ENCODE measurements around the gene UBXN2A. TPM values are rescaled to one million over a fixed set of nuclear protein-coding genes. Genes with fewer than 3 reads are reported as not detected.

The UBXN2A gene
- total RNA-seq, 1 donor from 2014 or later, result 9.4 TPM

GRCh38 chr2:23967846-23968245 is 27.6 kb downstream of the UBXN2A start:
- CTCF ChIA-PET, result no interaction called here
- no peak for DNase-seq
- Mint-ChIP-seq H3K27ac (no peak overlapping the region), H3K36me3 (ENCODE audit: low read depth) (peaks cover 22% of the 10 kb centered on the region), H3K27me3 (no peaks in the 10 kb centered on the region), H3K4me3 (no peak overlapping the region), H3K9me3 (no peaks in the 10 kb centered on the region), H3K4me1 (no peaks in the 10 kb centered on the region)
- intact Hi-C loops (cut with micrococcal nuclease), result no loop called here
- POLR2A ChIA-PET, result no interaction called here
- ATAC-seq (ENCODE audit: low read depth), result no peak
- no peak for TF ChIP-seq CTCF (IDR thresholded peaks at IDR 0.05)

GRCh38 chr2:23976883-23977282 is 36.6 kb downstream of the UBXN2A start:
- TF ChIP-seq CTCF (IDR thresholded peaks at IDR 0.05), result no peak
- Mint-ChIP-seq H3K4me3 (no peak overlapping the region), H3K4me1 (no peaks in the 10 kb centered on the region), H3K27ac (no peak overlapping the region), H3K27me3 (no peaks in the 10 kb centered on the region), H3K9me3 (no peaks in the 10 kb centered on the region), H3K36me3 (ENCODE audit: low read depth) (peaks cover 31% of the 10 kb centered on the region)
- ChIA-PET CTCF (no interaction called here), POLR2A (no interaction called here)
- DNase-seq (no peak), ATAC-seq (ENCODE audit: low read depth) (no peak)
- intact Hi-C loops (cut with micrococcal nuclease), result no loop called here

GRCh38 chr2:23988371-23988770 is 48.1 kb downstream of the UBXN2A start:
- H3K27ac Mint-ChIP-seq, result no peak overlapping the region
- ATAC-seq (ENCODE audit: low read depth) (no peak), DNase-seq (no peak)
- no peaks in the 10 kb centered on the region for H3K9me3 Mint-ChIP-seq
- H3K4me1 Mint-ChIP-seq, result no peaks in the 10 kb centered on the region
- CTCF ChIA-PET, result no interaction called here
- H3K36me3 Mint-ChIP-seq (ENCODE audit: low read depth), result peaks cover 17% of the 10 kb centered on the region
- TF ChIP-seq CTCF (IDR thresholded peaks at IDR 0.05), result no peak
- POLR2A ChIA-PET, result no interaction called here
- H3K27me3 Mint-ChIP-seq, result no peaks in the 10 kb centered on the region
- intact Hi-C loops (cut with micrococcal nuclease), result loop anchor here (1.0 to 10.0 kb wide), 4 partner anchors 62 to 394 kb away; partner anchors contain the start of genes ATAD2B and TP53I3
- H3K4me3 Mint-ChIP-seq, result no peak overlapping the region

- intact Hi-C loops (cut with micrococcal nuclease), result no loop called here
- DNase-seq (no peak), ATAC-seq (ENCODE audit: low read depth) (no peak)
- H3K4me3 Mint-ChIP-seq, result no peak overlapping the region
- no peak overlapping the region for H3K27ac Mint-ChIP-seq
- H3K9me3 Mint-ChIP-seq, result no peaks in the 10 kb centered on the region
- no peak for TF ChIP-seq CTCF (IDR thresholded peaks at IDR 0.05)
- H3K27me3 Mint-ChIP-seq, result no peaks in the 10 kb centered on the region
- peaks cover 3% of the 10 kb centered on the region for H3K36me3 Mint-ChIP-seq (ENCODE audit: low read depth)
- POLR2A ChIA-PET, result no interaction called here
- H3K4me1 Mint-ChIP-seq, result no peaks in the 10 kb centered on the region
- CTCF ChIA-PET, result no interaction called here
These were observed 52.7 kb downstream of the UBXN2A start for GRCh38 chr2:23992931-23993330.

GRCh38 chr2:23993736-23994269 is 53.5 kb downstream of the UBXN2A start:
- H3K27ac Mint-ChIP-seq, result no peak overlapping the region
- ATAC-seq (ENCODE audit: low read depth), result no peak

More at GRCh38 chr2:23993736-23994269, 53.5 kb downstream of the UBXN2A start:
- TF ChIP-seq CTCF (IDR thresholded peaks at IDR 0.05), result no peak
- ChIA-PET CTCF (interaction anchor here (1.7 kb wide), 1 partner anchor 91 kb away, joined by 5 read pairs; the partner anchor contains the start of gene TP53I3), POLR2A (no interaction called here)
- Mint-ChIP-seq H3K9me3 (no peaks in the 10 kb centered on the region), H3K36me3 (ENCODE audit: low read depth) (peaks cover 7% of the 10 kb centered on the region), H3K4me1 (no peaks in the 10 kb centered on the region), H3K4me3 (no peak overlapping the region), H3K27me3 (no peaks in the 10 kb centered on the region)
- no peak for DNase-seq
- intact Hi-C loops (cut with micrococcal nuclease), result no loop called here
